Left ventricle myocardium inferior (tissue), 1 donor: ENCODE measurements around the gene SLC22A8. TPM values are rescaled to one million over a fixed set of nuclear protein-coding genes. Genes with fewer than 3 reads are reported as not detected.
"Not testable (repeated sequence)": the region's sequence is repeated elsewhere in the genome, so short reads cannot be mapped to it uniquely, and the experiment has no call there.

Experiments used
- DNase-seq: peaks from one replicate; pipeline ENCODE4 v3.0.0-alpha.2; 2020
- H3K27ac ChIP-seq: fragments of 200-600 bp; replicated peaks from 2 replicates; pipeline ENCODE4 v1.8.0; 2021
- H3K27me3 ChIP-seq: fragments of 200-600 bp; 2 replicates; pipeline ENCODE4 v1.8.0; 2021; ENCODE audit warnings: low read depth
- H3K36me3 ChIP-seq: fragments of 200-600 bp; 2 replicates; pipeline ENCODE4 v1.8.0; 2021
- H3K4me1 ChIP-seq: fragments of 200-600 bp; 2 replicates; pipeline ENCODE4 v1.8.0; 2021
- H3K4me3 ChIP-seq: fragments of 200-600 bp; 2 replicates; pipeline ENCODE4 v1.8.0; 2021; ENCODE audit warnings: mild to moderate bottlenecking, moderate library complexity
- H3K9me3 ChIP-seq: fragments of 200-600 bp; replicated peaks from 2 replicates; pipeline ENCODE4 v1.8.0; 2021
- intact Hi-C: fragments of 100-400 bp; cut with micrococcal nuclease; formaldehyde crosslinking; loops from one replicate; pipeline ENCODE4 v1.11.0; 2022
- long read RNA-seq: library from polyadenylated mRNA; unstranded; transcript quantifications from one replicate; pipeline ENCODE4 v2.0.0, GENCODE V29; 2021
- total RNA-seq: library from RNA; stranded (reverse); fragmentation: NEBNext Ultra II Directional; extraction: Animal tissue kit (Norgen Biotek cat#: 25700); gene quantifications from one replicate; pipeline ENCODE4 v1.2.1, GENCODE V29; 2021
- TF ChIP-seq, protein P1 (sequence below): fragments of 200-600 bp; IDR thresholded peaks from 2 replicates; pipeline ENCODE4 v1.8.0; 2021; ENCODE audit warnings: antibody characterized with exemption, mild to moderate bottlenecking, borderline replicate concordance
- donor health status: DM: no; HTN: yes; CAD: no; lungs with severe emphysema.

Gene SLC22A8, protein sequence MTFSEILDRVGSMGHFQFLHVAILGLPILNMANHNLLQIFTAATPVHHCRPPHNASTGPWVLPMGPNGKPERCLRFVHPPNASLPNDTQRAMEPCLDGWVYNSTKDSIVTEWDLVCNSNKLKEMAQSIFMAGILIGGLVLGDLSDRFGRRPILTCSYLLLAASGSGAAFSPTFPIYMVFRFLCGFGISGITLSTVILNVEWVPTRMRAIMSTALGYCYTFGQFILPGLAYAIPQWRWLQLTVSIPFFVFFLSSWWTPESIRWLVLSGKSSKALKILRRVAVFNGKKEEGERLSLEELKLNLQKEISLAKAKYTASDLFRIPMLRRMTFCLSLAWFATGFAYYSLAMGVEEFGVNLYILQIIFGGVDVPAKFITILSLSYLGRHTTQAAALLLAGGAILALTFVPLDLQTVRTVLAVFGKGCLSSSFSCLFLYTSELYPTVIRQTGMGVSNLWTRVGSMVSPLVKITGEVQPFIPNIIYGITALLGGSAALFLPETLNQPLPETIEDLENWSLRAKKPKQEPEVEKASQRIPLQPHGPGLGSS
- not detected for total RNA-seq
- long read RNA-seq, result 0 reads

DNA sequence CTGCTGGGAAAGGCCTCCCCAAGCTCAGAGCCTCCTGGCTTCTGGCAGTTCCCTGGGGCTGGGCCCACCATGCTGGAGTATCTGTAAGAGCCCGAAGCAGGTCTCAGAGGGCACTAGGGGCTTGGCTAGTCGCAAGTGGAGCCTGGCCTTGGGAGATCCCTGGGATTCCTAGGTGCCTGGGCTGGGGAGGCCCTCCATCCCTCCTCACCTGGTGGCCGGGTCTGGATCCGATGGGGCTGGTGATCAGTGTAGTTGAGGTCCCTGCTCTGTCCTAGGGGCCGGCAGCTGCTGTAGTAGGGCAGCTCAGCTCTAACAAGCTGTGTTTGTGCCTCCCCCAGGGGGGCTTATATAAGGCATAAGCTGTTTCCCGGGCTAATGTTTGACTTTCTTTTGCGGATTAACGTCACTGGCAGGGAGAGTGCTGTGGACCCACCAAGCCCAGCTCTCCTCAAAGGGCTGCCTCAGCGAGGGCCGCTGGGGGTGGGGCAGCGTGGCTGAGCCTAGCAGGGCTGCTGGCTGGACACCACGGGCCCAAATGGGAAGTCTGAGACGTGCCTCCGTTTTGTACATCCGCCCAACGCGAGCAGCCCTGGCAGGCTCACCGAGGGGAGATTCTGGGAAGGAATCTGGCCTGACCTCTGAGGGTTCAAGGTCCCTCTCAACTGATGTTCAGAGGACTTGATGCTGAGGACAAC is at the start of gene SLC22A8:
TSS of gene SLC22A8 (minus strand) at position 321 of the 695 bp plus-strand sequence. CDS start 883 bp downstream, outside the sequence.
- no peaks in the 10 kb centered on the region for H3K9me3 ChIP-seq
- H3K36me3 ChIP-seq, result no peaks in the 10 kb centered on the region
- no peak within 1 kb of the TSS for H3K4me3 ChIP-seq
- peaks cover 11% of the 10 kb centered on the region for H3K4me1 ChIP-seq
- intact Hi-C loops, result no loop called here
- no peak within 1 kb of the TSS for H3K27ac ChIP-seq
- no peak for DNase-seq
- H3K27me3 ChIP-seq, result peaks cover 56% of the 10 kb centered on the region
- TF ChIP-seq, protein P1, sequence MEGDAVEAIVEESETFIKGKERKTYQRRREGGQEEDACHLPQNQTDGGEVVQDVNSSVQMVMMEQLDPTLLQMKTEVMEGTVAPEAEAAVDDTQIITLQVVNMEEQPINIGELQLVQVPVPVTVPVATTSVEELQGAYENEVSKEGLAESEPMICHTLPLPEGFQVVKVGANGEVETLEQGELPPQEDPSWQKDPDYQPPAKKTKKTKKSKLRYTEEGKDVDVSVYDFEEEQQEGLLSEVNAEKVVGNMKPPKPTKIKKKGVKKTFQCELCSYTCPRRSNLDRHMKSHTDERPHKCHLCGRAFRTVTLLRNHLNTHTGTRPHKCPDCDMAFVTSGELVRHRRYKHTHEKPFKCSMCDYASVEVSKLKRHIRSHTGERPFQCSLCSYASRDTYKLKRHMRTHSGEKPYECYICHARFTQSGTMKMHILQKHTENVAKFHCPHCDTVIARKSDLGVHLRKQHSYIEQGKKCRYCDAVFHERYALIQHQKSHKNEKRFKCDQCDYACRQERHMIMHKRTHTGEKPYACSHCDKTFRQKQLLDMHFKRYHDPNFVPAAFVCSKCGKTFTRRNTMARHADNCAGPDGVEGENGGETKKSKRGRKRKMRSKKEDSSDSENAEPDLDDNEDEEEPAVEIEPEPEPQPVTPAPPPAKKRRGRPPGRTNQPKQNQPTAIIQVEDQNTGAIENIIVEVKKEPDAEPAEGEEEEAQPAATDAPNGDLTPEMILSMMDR, result no peak

DNA sequence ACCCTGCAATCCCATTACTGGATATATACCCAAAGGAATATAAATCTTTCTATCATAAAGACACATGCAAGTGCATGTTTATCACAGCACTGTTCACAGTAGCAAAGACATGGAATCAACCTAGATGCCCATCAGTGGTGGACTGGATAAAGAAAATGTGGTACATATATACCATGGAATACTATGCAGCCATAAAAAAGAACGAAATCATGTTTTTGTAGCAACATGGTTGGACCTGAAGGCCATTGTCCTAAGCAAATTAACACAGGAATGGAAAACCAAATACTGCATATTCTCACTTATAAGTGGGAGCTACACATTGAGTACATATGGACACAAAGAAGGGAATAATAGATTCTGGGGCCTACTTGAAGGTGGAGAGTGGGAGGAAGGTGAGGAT is 30.6 kb upstream of the SLC22A8 start:
- intact Hi-C loops, result not testable (repeated sequence)

DNA sequence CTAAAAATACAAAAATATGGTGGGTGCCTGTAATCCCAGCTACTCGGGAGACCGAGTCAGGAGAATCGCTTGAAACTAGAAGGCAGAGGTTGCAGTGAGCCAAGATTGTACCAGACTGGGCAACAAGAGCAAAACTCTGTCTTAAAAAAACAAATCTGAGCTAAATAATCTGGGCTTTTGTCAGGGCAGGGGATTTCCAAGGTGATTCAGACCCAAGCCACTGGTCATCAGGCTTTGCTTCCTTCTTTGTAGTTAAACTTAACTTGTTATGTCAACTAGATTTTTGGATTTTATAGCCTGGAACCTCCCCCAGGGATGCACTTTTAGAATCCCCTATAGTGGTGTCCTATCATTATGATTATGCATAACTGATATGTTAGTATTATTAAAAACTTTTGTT is 27.0 kb upstream of the SLC22A8 start:
- intact Hi-C loops, result no loop called here

More for the DNA sequence above, 30.6 kb upstream of the SLC22A8 start:
- not testable (repeated sequence) for H3K4me1 ChIP-seq, H3K36me3 ChIP-seq, H3K27ac ChIP-seq, H3K4me3 ChIP-seq, DNase-seq
- Histone ChIP-seq H3K27me3 (peaks cover 17% of the 10 kb centered on the region), H3K9me3 (peaks cover 17% of the 10 kb centered on the region)

DNA sequence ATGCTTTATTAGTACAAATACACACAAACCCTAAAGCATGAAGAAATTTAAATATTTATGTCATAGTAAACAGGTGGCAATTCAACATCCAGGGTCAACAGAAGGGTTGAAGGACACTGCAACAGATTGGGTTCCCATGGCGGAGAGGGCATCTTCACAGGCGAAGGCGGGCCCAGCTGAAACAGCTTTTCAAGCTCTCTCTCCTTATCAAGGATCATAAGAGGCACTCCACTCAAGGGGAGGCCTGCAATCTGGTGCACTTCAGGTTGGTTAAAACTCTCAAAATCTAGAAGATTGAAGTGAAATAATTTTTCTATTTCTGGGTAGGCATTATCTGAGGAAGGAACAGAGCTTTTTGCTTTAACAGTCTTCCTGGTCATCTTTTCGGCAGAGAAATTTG is 16.8 kb upstream of the SLC22A8 start:
- intact Hi-C loops, result no loop called here
- Histone ChIP-seq H3K27me3 (peaks cover 24% of the 10 kb centered on the region), H3K4me1 (no peaks in the 10 kb centered on the region), H3K36me3 (no peaks in the 10 kb centered on the region), H3K27ac (no peak overlapping the region), H3K4me3 (no peak overlapping the region), H3K9me3 (peaks cover 10% of the 10 kb centered on the region)
- TF ChIP-seq, protein P1, result no peak
- no peak for DNase-seq

More for the DNA sequence above, 27.0 kb upstream of the SLC22A8 start:
- no peak overlapping the region for H3K4me3 ChIP-seq
- peaks cover 2% of the 10 kb centered on the region for H3K9me3 ChIP-seq
- DNase-seq, result no peak
- peaks cover 17% of the 10 kb centered on the region for H3K27me3 ChIP-seq
- TF ChIP-seq, protein P1, result no peak
- H3K27ac ChIP-seq, result no peak overlapping the region
- no peaks in the 10 kb centered on the region for H3K36me3 ChIP-seq
- H3K4me1 ChIP-seq, result no peaks in the 10 kb centered on the region

DNA sequence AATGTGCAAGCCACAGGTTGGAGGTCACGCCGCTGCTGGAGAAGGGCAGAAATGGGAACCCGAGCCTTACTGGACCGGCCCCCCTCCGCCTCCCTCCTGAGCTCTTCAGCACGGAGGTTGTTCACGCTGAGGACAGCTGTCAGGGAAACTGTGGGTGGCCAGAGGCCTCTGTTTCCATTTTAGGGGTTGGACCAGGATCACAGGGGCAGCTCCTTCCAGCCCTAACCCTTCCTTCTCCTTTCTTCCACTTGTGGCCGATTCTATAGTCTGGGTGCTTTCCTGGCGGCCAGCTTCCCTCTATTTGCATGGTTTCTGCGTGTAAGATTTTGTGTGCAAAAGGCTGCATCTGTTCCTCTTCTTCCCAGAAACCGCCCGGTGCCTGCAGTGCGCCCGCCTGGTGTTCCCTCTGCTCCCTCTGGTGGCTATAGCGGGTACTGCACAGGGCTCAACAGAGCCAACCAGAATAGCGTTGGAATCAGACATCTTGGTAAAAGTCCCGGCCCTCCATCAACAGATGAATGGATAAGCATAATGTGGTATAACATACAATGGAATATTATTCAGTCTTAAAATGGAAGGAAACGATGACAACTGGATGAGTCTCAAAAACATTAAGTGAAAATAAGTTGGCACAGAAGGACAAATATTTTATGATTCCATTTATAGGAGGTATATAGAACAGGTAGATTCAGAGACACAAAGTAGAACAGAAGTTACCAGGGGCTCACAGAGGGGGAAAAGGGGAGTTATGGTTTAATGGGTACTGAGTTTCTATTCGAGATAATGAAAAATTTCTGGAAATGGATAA is 8.4 kb upstream of the SLC22A8 start:
- H3K9me3 ChIP-seq, result peaks cover 4% of the 10 kb centered on the region
- H3K4me3 ChIP-seq, result no peak overlapping the region
- no peak overlapping the region for H3K27ac ChIP-seq
- intact Hi-C loops, result loop anchor here (5.0 kb wide), 1 partner anchor 117 kb away; no protein-coding TSS in a partner anchor
- peaks cover 7% of the 10 kb centered on the region for H3K4me1 ChIP-seq
- DNase-seq, result peak; percentile 87
- H3K27me3 ChIP-seq, result peaks cover 28% of the 10 kb centered on the region
- no peaks in the 10 kb centered on the region for H3K36me3 ChIP-seq
- TF ChIP-seq, protein P1, result peak; percentile 100
